ENCODE results near the gene C19orf12. TPM values are rescaled to one million over a fixed set of nuclear protein-coding genes. Genes with fewer than 3 reads are reported as not detected.

The C19orf12 gene
- total and polyA plus RNA-seq, 2 of the 13 experiments (the other 11 are each of a cell fraction or from before 2014, with no cell fraction given) = 17.7 to 34.4 TPM

- TF ChIP-seq, protein P1, sequence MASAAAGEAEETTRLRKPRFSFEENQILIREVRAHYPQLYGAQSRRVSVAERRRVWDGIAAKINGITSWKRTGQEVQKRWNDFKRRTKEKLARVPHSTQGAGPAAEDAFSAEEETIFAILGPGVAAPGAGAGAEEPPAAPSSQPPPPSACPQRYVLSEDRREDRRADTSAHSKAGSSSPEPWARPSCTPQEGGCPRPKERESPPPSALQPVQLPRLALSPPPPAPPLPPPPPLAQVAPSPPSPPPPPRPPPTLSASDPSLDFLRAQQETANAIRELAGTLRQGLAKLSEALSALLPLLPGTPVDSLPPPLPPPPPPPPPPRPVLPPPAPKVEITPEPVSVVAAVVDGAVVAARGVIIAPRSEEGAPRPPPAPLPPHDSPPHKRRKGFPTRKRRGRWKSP (CRISPR knock-in tag; IDR thresholded peaks at IDR 0.05) = no peak
- no peak for TF ChIP-seq ARNT (IDR thresholded peaks at IDR 0.05)
These were observed 38.9 kb upstream of the C19orf12 start (continued) for GRCh38 chr19:29753934-29754305.

DNA sequence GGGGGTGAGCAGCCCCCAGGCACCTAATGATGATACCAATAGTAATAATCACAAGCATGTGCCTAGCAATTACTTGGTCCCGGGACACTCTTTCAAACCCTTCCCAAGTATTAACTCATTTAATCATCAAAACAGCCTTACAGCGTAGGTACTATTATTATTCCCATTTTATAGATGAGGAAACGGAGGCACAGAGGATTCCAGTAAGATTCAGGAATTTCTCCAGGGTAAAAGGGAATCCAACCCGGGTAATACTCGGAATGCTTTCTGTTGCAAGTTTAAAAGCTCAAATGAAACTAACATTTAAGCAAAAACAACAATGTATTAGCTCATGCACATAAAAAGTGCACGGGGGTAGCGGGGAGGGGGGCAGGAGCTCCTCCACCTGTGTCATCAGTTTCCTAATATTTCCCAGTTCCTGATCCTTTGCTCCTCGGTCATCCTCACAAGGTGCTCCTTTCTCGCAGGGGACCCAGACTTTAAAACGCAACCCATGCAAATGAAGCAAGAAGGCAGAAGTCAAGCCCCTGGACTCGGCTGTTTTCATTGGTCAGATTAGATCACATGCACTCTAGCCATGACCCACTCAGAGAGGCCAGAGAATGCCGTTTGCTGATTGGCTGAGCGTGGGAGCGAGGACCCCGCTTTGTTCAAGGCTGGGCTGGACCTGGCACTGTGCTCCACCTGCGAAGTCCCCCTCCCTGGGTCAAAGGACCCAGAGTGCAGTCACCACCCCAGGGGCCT lies 38.3 kb upstream of the C19orf12 start:
- no peaks in the 10 kb centered on the region for H3K79me2 ChIP-seq (ENCODE audit: insufficient read depth, low read length)
- no peak overlapping the region for H2AFZ ChIP-seq (ENCODE audit: low read length)
- DNase-seq (ENCODE audit: low spot score) (no peak), FAIRE-seq (no peak), ATAC-seq (no peak)
- in situ Hi-C loops (cut with HindIII; ENCODE audit: extremely low pct_ligation_motif_present, low pct_unique_long_range_greater_than_20kb) (no loop called here), intact Hi-C loops (cut with micrococcal nuclease; ENCODE audit: unreplicated experiment) (no loop called here)
- H3K36me3 ChIP-seq (replicated peaks in 1 of 2; ENCODE audit: control insufficient read depth in 1 of 2, insufficient read depth in 2 of 2, low read length in 2 of 2) = no peaks in the 10 kb centered on the region
- H4K20me1 ChIP-seq (ENCODE audit: insufficient read depth, low read length) = no peaks in the 10 kb centered on the region
- no peaks in the 10 kb centered on the region for H3K9me3 ChIP-seq (ENCODE audit: low read length)
- no peak overlapping the region for H3K27ac ChIP-seq (ENCODE audit: extremely low read length, insufficient read depth, low read length)
- H3K4me1 ChIP-seq (ENCODE audit: insufficient read depth, low read length) = no peaks in the 10 kb centered on the region
- H3K4me2 ChIP-seq (ENCODE audit: low read depth, low read length) = no peak overlapping the region
- H3K4me3 ChIP-seq (replicated peaks in 1 of 3; ENCODE audit: insufficient read depth in 1 of 3, low read depth in 2 of 3, low read length in 3 of 3) = no peak overlapping the region
- no peak overlapping the region for H3K9ac ChIP-seq (ENCODE audit: insufficient read depth, low read depth, low read length)
- POLR2A ChIA-PET = no interaction called here
- CTCF ChIA-PET (ENCODE audit: low intra/inter-chr PET ratio, low total read pairs) = no interaction called here
- peaks cover 0 to 20% of the 10 kb centered on the region in 2 experiments; a peak in 2 of 5 replicates for H3K27me3 ChIP-seq (ENCODE audit: control insufficient read depth in 1 of 2, insufficient read depth in 2 of 2, low read length in 2 of 2)
- TF ChIP-seq NFYC (CRISPR knock-in tag; IDR thresholded peaks at IDR 0.05) = peak; percentile 37; the same call in 1 of the 2 replicates
- TF ChIP-seq STAT5B (CRISPR knock-in tag; IDR thresholded peaks at IDR 0.05) = no peak
- 15% methylated on average over 11 of the region's 16 CpGs for WGBS (ENCODE audit: low lambda C conversion rate)
- BruUV-seq (replicated peaks) = no TSS peak

GRCh38 chr19:29752450-29753025 lies 37.5 kb upstream of the C19orf12 start:
- no peak overlapping the region for H3K4me2 ChIP-seq (ENCODE audit: low read depth, low read length)
- H3K36me3 ChIP-seq (replicated peaks in 1 of 2; ENCODE audit: control insufficient read depth in 1 of 2, insufficient read depth in 2 of 2, low read length in 2 of 2) = no peaks in the 10 kb centered on the region
- ATAC-seq = no peak
- no peak overlapping the region for H3K4me3 ChIP-seq (replicated peaks in 1 of 3; ENCODE audit: insufficient read depth in 1 of 3, low read depth in 2 of 3, low read length in 3 of 3)
- H3K9me3 ChIP-seq (ENCODE audit: low read length) = no peaks in the 10 kb centered on the region
- no peaks in the 10 kb centered on the region for H3K79me2 ChIP-seq (ENCODE audit: insufficient read depth, low read length)
- no peak overlapping the region for H3K27ac ChIP-seq (ENCODE audit: extremely low read length, insufficient read depth, low read length)
- CTCF ChIA-PET (ENCODE audit: low intra/inter-chr PET ratio, low total read pairs) = no interaction called here
- BruUV-seq (replicated peaks) = no TSS peak
- 11% methylated on average over 10 of the region's 11 CpGs for WGBS (ENCODE audit: low lambda C conversion rate)
- in situ Hi-C loops (cut with HindIII; ENCODE audit: extremely low pct_ligation_motif_present, low pct_unique_long_range_greater_than_20kb) (no loop called here), intact Hi-C loops (cut with micrococcal nuclease; ENCODE audit: unreplicated experiment) (no loop called here)
- no peaks in the 10 kb centered on the region for H4K20me1 ChIP-seq (ENCODE audit: insufficient read depth, low read length)
- no peak for DNase-seq (ENCODE audit: low spot score)
- POLR2A ChIA-PET = no interaction called here
- no peaks in the 10 kb centered on the region for H3K4me1 ChIP-seq (ENCODE audit: insufficient read depth, low read length)
- H3K9ac ChIP-seq (ENCODE audit: insufficient read depth, low read depth, low read length) = no peak overlapping the region
- H2AFZ ChIP-seq (ENCODE audit: low read length) = no peak overlapping the region
- peaks cover 0 to 20% of the 10 kb centered on the region in 2 experiments; a peak in 2 of 5 replicates for H3K27me3 ChIP-seq (ENCODE audit: control insufficient read depth in 1 of 2, insufficient read depth in 2 of 2, low read length in 2 of 2)
- FAIRE-seq = no peak
- TF ChIP-seq PHF20 (CRISPR knock-in tag; IDR thresholded peaks at IDR 0.05) (no peak), PAWR (CRISPR knock-in tag; IDR thresholded peaks at IDR 0.05; ENCODE audit: borderline replicate concordance) (no peak), ZNF646 (CRISPR knock-in tag; IDR thresholded peaks at IDR 0.05) (no peak)
